ENCODE measurements around the gene NFATC2. TPM values are rescaled to one million over a fixed set of nuclear protein-coding genes. Genes with fewer than 3 reads are reported as not detected.

NFATC2 gene
- total RNA-seq, 1 experiment from 2014 or later = 5.0 TPM

GRCh38 chr20:51533291-51534172, 9.0 kb downstream of the NFATC2 start:
- no peaks in the 10 kb centered on the region for H3K9me2 ChIP-seq (ENCODE audit: insufficient read depth)
- RAD21 ChIA-PET (ENCODE audit: low non-redundant PET in 1 of 2, low total read pairs in 2 of 2, uncharacterized antibody in 2 of 2, unreplicated experiment in 2 of 2) = no interaction called here
- H2AFZ ChIP-seq (ENCODE audit: low read depth, low read length, poor library complexity, severe bottlenecking) = peak overlapping the region; percentile 26
- peaks cover 38 to 53% of the 10 kb centered on the region in 2 experiments for H3K4me1 ChIP-seq (ENCODE audit: control insufficient read depth in 1 of 2, insufficient read depth in 2 of 2, low read length in 2 of 2)
- no peaks in the 10 kb centered on the region for H3K9me3 ChIP-seq (ENCODE audit: control insufficient read depth in 1 of 2, insufficient read depth in 1 of 2, low read depth in 1 of 2, low read length in 2 of 2)
- POLR2A ChIA-PET = no interaction called here
- H3K79me2 ChIP-seq (ENCODE audit: insufficient read depth, low read length) = no peaks in the 10 kb centered on the region
- no peaks in the 10 kb centered on the region for H3K36me3 ChIP-seq (ENCODE audit: control insufficient read depth in 1 of 2, insufficient read depth in 2 of 2, low read length in 2 of 2)
- no TSS peak for BruUV-seq (replicated peaks)
- H3K4me3 ChIP-seq (replicated peaks in 1 of 2; ENCODE audit: low read depth in 1 of 2, low read length in 2 of 2) = peak overlapping the region; percentile 10 to 45
- peak; percentile 83 for ATAC-seq
- intact Hi-C loops (cut with micrococcal nuclease) = loop anchor here (5.0 kb wide), 1 partner anchor 146 kb away; no protein-coding TSS in a partner anchor
- CTCF ChIA-PET = no interaction called here
- H3K27ac ChIP-seq (ENCODE audit: low read depth, low read length) = peak overlapping the region; percentile 71
- no peaks in the 10 kb centered on the region for H3K27me3 ChIP-seq (ENCODE audit: insufficient read depth, low read length)
- no peaks in the 10 kb centered on the region for H4K20me1 ChIP-seq (ENCODE audit: insufficient read depth)
- DNase-seq (ENCODE audit: low read depth, low spot score) = peak; percentile 79
- H3K4me2 ChIP-seq (ENCODE audit: low read length) = peak overlapping the region; percentile 73
- peak overlapping the region; percentile 52 for H3K9ac ChIP-seq (ENCODE audit: low read length)
- TF ChIP-seq ZFX (IDR thresholded peaks at IDR 0.05) = no peak
- no peak for TF ChIP-seq ZNF274 (IDR thresholded peaks at IDR 0.05; ENCODE audit: low read depth, low read length)
- TF ChIP-seq POLR2AphosphoS5 (IDR thresholded peaks at IDR 0.05; ENCODE audit: low read depth, low read length) = peak; percentile 13; the same call in 1 of the 2 replicates
- TF ChIP-seq CBX3 (IDR thresholded peaks at IDR 0.05; ENCODE audit: low read depth) = peak; percentile 76; the same call in 1 of the 2 replicates
- no peak for TF ChIP-seq REST (IDR thresholded peaks at IDR 0.05; ENCODE audit: low read depth)
- TF ChIP-seq ZBTB33 (IDR thresholded peaks at IDR 0.05; ENCODE audit: extremely low read depth, insufficient replicate concordance, low read length) = no peak
- no peak for TF ChIP-seq ATF3 (IDR thresholded peaks at IDR 0.05)
- peak; percentile 73; the same call in 1 of the 2 replicates for TF ChIP-seq SIN3A (IDR thresholded peaks at IDR 0.05; ENCODE audit: low read depth)
- TF ChIP-seq RAD21 (IDR thresholded peaks at IDR 0.05; ENCODE audit: low read depth) = no peak
- TF ChIP-seq CEBPB (IDR thresholded peaks at IDR 0.05; ENCODE audit: low read depth) = peak; percentile 37; the same call in 1 of the 2 replicates
- peak; percentile 80 for TF ChIP-seq SP1 (IDR thresholded peaks at IDR 0.05; ENCODE audit: low read depth)
- no peak for TF ChIP-seq YY1 (IDR thresholded peaks at IDR 0.05; ENCODE audit: extremely low read depth, insufficient replicate concordance, low read depth, low read length)
- peak; percentile 95 for TF ChIP-seq JUND (IDR thresholded peaks at IDR 0.05)
- 0 out of 2 replicates have a peak, but pooled peaks have one; percentile 16 for TF ChIP-seq SRF (IDR thresholded peaks at IDR 0.05; ENCODE audit: low read depth)
- TF ChIP-seq EZH2 (IDR thresholded peaks at IDR 0.05) = no peak
- no peak for TF ChIP-seq ELF1 (IDR thresholded peaks at IDR 0.05; ENCODE audit: borderline replicate concordance, low read depth)
- TF ChIP-seq MAX (IDR thresholded peaks at IDR 0.05) = peak; percentile 79
- 0 out of 6 replicates have a peak, but pooled peaks of 1 of the 3 experiments have one; percentile 7 for TF ChIP-seq CTCF (IDR thresholded peaks at IDR 0.05 in 2 of 3, conservative IDR thresholded peaks at IDR 0.05 in 1 of 3; ENCODE audit: borderline replicate concordance in 1 of 3, insufficient read depth in 1 of 3, low read depth in 2 of 3, low read length in 2 of 3)

Measured in HCT116 (cell line).